Sciatic nerve (tissue), 2 donors: ENCODE measurements around the gene DLGAP1. TPM values are rescaled to one million over a fixed set of nuclear protein-coding genes. Genes with fewer than 3 reads are reported as not detected.

Experiments
- ATAC-seq: fragments of 200-7000 bp; cut with Tn5 transposase; one replicate; pipeline ENCODE4 v1.9.1; 2020; ENCODE audit warnings: mild to moderate bottlenecking, moderate library complexity
- DNase-seq: peaks from one replicate; pipeline ENCODE4 v3.0.0-alpha.2; 2020; ENCODE audit warnings: low spot score
- intact Hi-C: fragments of 100-400 bp; cut with DNase I; formaldehyde crosslinking; loops from one replicate; pipeline ENCODE4 v1.14.2; 2022
- total RNA-seq: library from RNA; stranded (reverse); fragmentation: NEBNext Ultra II Directional; extraction: Animal tissue kit (Norgen Biotek cat#: 25700); gene quantifications from one replicate; pipeline ENCODE4 v1.2.1, GENCODE V29; 2021
- donor health status: DM: no; HTN: no; CAD: no.
- donor health status: DM: no; HTN: no; CAD: no.

The DLGAP1 gene
- total RNA-seq, 1 donor from 2014 or later: 0.98 TPM

DNA sequence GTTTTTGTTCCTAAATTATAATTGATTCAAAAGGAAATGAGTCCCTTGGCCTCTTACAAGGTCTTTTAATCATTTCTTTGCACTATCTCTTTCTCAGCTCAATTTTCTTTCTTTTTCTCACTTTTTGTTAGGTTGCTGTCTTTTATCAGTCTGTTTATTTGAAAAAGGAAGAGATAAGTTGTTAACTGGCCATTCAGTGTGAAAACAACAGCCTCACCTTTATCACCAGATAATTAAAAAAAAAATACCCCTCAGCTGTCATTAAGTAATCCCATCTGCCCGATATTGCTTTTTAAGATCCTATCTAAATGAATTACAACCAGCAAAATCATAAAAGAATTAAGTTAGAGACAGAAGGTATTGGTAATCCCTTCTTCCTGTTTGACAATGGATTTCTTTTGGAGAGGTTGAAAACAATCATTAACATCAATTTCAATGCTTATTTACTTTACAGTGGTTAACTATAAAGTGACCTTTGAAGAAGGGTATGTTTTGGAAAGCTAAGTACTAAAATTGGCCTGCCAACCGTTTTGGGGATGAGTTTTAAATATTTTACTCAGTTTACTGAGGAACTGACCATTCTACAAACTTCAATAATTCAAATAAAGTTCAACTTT lies 900.2 kb downstream of the DLGAP1 start:
- intact Hi-C loops: no loop called here
- DNase-seq (no peak), ATAC-seq (no peak)

DNA sequence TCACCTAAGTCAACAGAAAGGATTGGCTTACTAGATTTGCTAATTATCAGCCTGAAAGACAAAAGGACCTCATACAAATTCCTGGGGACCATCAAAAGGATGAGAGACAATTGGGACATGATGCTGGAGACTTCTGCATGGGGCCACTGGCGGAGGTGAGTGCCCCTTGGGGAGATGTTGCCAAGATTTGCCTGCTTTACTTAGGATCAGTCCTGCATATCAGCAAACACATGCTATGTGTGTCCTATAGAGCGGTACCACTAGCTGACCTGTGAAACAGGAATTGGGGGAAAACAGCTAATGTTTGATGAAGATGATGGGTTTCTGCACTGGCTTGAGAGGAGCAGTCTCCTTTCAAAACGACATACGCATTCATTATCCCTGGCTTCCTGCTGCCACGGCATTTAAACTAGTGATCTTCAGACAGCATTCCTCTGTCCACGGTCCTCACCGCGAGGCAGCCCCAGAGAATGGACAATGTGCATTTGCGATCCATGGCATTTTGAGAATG lies 901.0 kb downstream of the DLGAP1 start:
- ATAC-seq: no peak
- no peak for DNase-seq
- intact Hi-C loops: no loop called here

- ATAC-seq: no peak
- intact Hi-C loops: no loop called here
Measured at GRCh38 chr18:3552305-3552704, 902.8 kb downstream of the DLGAP1 start.

DNA sequence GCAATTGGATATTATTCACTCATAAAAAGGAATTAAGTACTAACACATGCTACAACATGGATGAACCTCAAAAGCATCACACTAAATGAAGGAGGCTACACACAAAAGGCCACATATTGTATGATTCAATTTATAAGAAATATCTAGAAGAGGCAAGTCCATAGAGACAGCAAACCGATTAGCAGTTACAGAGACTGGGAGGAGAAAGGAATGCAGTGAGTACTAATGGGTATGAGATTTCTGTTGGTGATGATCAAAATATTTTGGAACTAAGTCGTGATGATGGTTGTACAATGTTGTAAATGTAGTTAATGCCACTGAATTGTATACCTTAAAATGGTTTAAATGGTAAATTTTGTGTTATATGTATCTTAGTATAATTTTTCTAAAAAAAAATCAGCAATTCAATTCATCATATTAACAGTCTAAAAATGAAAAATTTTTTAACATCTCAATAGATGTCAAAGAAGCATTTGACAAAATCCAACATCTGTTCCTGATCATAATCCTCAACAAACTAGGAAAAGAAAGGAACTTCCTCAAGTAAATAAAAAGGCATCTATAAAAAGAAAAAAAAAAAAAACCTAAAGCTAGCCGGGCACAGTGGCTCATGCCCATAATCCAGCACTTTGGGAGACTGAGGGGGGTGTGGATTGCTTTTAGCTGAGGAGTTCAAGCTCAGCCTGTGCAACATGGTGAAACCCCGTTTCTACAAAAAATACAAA lies 907.1 kb downstream of the DLGAP1 start:
- intact Hi-C loops: no loop called here
- DNase-seq (no peak), ATAC-seq (no peak)

More at GRCh38 chr18:3552305-3552704, 902.8 kb downstream of the DLGAP1 start:
- DNase-seq: no peak

GRCh38 chr18:3546106-3546505 lies 909.0 kb downstream of the DLGAP1 start:
- intact Hi-C loops: no loop called here
- ATAC-seq: no peak

GRCh38 chr18:3544537-3544936 lies 910.6 kb downstream of the DLGAP1 start:
- intact Hi-C loops: no loop called here
- no peak for ATAC-seq

More at GRCh38 chr18:3546106-3546505, 909.0 kb downstream of the DLGAP1 start:
- DNase-seq: no peak

GRCh38 chr18:3541549-3542386 lies 913.3 kb downstream of the DLGAP1 start:
- intact Hi-C loops: no loop called here
- ATAC-seq (no peak), DNase-seq (no peak)

More at GRCh38 chr18:3544537-3544936, 910.6 kb downstream of the DLGAP1 start:
- no peak for DNase-seq

DNA sequence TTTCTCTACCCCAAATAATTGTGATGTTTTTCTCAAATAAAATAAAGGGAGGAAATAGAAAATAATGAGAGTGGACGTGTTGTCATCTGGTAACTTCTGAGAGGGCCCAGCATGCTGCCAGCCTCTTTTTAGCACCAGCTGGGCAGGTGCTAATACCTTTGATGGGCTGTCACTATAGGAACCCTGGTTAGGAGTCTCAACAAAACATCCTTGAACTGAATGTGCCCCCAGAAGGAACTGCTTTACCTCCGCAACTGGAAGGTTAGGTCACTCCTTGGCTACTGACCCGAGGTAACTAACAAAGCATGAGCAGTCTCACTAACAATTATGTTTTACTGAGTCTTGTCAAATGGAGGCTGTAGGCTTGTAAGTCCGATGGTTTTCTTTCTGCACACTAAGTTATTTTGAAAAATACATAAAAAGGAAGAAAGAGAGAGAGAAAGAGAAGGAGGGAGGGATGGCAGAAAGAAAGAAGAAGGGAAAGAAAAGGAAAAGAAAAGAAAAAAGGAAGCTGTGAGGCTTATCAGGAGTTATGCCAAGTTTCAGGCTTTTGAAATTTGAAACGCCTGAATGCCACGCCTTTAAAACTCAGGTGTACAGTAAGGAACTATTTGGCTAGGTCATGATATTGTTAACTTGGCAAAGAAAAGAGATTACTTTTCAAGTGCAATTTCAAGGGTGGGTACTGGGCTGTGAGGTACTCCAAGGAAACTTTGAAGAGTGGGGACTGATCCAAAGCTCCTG lies 914.1 kb downstream of the DLGAP1 start:
- DNase-seq: no peak

DNA sequence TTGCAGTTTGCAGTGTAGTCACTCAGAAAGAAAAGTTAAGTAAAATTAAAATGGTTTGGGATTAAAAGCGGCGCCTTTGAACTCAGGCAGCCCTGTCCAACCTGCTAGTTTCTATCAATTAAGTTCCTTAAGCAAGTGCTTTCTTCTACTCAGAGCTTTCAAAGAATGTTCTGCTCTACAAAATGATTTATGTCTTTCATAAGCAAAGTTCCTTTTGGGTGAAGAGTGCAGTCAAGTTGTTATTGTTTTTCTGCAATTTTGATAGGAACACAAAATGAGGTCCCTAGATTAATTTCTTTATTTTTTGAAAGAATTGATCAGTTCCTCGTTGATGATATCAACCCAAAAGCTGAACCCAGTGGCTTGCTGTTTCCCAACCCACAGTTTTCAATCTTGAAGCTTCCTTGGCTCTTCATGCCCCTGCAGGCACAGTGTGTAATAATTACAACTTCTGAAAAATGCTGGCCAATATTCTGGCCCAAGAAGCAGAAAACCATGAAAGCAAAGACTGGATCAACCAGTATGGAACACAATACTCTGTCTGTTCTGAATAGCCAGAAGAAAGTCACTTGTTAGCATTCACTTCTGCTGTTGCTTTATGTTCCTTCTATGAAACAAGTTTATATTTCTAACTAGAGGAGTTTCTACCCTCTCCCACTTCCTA lies 916.0 kb downstream of the DLGAP1 start:
- intact Hi-C loops: no loop called here
- DNase-seq: no peak
- ATAC-seq: peak; percentile 56

More for the DNA sequence above, 914.1 kb downstream of the DLGAP1 start:
- ATAC-seq: no peak
- intact Hi-C loops: no loop called here

GRCh38 chr18:3538456-3538855 lies 916.7 kb downstream of the DLGAP1 start:
- DNase-seq: no peak
- ATAC-seq: peak; percentile 49
- intact Hi-C loops: no loop called here

GRCh38 chr18:3530807-3531206 lies 924.3 kb downstream of the DLGAP1 start:
- intact Hi-C loops: no loop called here
- DNase-seq (no peak), ATAC-seq (no peak)

DNA sequence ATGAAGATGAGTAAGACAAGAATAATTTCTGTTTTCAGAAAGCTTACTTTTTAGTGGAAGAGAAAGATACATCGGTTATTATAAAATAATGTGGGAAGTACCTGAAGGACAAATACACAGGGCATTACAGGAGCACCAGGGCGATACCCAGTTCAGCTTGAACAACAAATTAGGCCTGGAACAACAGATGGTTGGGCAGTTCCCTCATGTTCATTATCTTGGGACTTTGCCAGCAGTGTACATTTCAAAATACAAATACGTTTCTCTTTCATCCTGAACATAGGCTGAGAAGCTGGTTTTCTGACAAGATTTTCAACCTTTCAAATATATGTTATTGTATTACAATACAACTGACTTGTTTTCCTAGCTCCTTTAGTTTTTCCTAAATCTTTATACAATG lies 925.5 kb downstream of the DLGAP1 start:
- intact Hi-C loops: no loop called here
- DNase-seq: no peak
- ATAC-seq: no peak

DNA sequence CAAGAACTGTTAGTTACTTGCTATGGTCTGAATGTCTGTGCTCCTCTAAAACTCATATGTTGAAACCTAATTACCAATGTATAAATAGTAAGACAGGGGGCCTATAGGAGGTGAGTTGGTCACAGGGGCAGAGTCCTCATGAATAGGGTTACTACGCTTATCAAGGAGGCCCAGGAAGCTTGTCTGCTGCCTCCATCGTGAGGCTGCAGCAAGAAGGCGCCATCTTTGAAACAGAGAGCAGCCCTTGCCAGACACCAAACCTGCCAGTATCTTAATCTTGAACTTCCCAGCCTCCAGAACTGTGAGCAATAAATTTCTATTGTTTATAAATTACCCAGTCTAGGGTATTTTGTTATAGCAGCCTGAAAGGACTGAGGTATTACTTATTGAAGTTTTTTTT lies 926.0 kb downstream of the DLGAP1 start:
- intact Hi-C loops: no loop called here
- no peak for ATAC-seq
- DNase-seq: no peak

GRCh38 chr18:3528231-3528630 lies 926.9 kb downstream of the DLGAP1 start:
- DNase-seq (no peak), ATAC-seq (no peak)
- intact Hi-C loops: no loop called here

- DNase-seq: no peak
- intact Hi-C loops: no loop called here
- peak; percentile 90 for ATAC-seq
Measured at GRCh38 chr18:3526421-3527354, 928.4 kb downstream of the DLGAP1 start.

GRCh38 chr18:3525870-3526420 lies 929.2 kb downstream of the DLGAP1 start:
- ATAC-seq (peak; percentile 63), DNase-seq (no peak)
- intact Hi-C loops: no loop called here

DNA sequence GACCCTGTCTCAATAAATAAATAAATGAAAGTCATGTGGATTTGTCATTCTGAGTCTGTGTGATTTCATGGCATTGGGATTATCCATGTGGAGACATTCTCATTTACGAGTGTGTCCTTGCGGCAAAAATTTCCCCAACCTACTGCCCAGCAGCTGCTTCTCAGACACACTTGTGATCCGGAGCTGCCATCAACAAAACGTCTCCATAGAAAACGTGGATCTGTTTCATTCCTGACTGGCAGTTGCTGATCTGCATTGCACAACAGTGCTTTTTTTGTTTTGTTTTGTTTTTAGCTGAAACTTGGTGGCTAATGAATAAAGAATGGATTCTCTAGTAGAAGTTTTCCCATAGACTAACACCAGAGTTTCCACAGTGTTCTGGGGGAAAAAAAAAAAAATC lies 930.4 kb downstream of the DLGAP1 start:
- ATAC-seq: peak; percentile 50
- intact Hi-C loops: no loop called here

More for the DNA sequence above, 930.4 kb downstream of the DLGAP1 start:
- DNase-seq: no peak
